Spleen (tissue), 7 donors: ENCODE data around the gene RAB11FIP4.

Source experiments
- POLR2A ChIP-seq, 3 donors: fragments of 450-650 bp; IDR thresholded peaks; one replicate each; pipeline ENCODE4 v1.5.1; 2017; ENCODE audit warnings: antibody characterized with exemption in 3 of 3, mild to moderate bottlenecking in 1 of 3
- POLR2AphosphoS5 ChIP-seq, 3 donors: sonication (generic); formaldehyde crosslinking; IDR thresholded peaks; one replicate each; pipeline ENCODE4 v1.5.1; 2017; ENCODE audit warnings: antibody characterized with exemption in 3 of 3
- TF ChIP-seq, protein P1 (sequence below), 11 experiments: fragments of 200-600 bp in 7 of 11; fragments of 450-650 bp in 4 of 11; sonication (generic) in 4 of 11; IDR thresholded peaks in 8 of 11; conservative IDR thresholded peaks in 3 of 11; 1 replicate in 7 of 11; 2 replicates in 4 of 11; pipeline versions ENCODE4 v1.4.0 to v1.8.0; 2016 to 2021; ENCODE audit warnings: antibody characterized with exemption in 11 of 11, inconsistent platforms in 4 of 11, mild to moderate bottlenecking in 1 of 11
- donor health status: DM: no; HTN: no; CAD: no; lungs with moderate emphysema.
- donor health status: DM: no; HTN: no; CAD: no.
- donor health status: DM: no; HTN: no; CAD: no.

DNA sequence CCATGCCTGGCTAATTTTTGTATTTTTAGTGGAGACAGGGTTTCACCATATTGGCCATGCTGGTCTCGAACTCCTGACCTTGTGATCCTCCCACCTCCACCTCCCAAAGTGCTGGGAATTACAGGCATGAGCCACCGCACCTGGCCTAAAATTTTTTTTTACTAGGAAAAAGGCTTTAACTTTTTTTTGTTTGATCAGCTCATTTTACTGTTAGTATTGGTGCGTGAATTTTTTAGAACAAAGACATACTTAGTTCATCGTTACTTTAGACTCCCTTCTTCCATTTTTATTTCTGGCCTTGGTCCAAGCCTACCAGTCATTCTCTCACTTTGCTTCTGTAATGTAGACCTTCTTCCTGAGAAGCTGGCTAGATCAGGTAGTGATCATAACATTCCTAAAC lies 25.4 kb upstream of the RAB11FIP4 start:
- TF ChIP-seq, protein P1, sequence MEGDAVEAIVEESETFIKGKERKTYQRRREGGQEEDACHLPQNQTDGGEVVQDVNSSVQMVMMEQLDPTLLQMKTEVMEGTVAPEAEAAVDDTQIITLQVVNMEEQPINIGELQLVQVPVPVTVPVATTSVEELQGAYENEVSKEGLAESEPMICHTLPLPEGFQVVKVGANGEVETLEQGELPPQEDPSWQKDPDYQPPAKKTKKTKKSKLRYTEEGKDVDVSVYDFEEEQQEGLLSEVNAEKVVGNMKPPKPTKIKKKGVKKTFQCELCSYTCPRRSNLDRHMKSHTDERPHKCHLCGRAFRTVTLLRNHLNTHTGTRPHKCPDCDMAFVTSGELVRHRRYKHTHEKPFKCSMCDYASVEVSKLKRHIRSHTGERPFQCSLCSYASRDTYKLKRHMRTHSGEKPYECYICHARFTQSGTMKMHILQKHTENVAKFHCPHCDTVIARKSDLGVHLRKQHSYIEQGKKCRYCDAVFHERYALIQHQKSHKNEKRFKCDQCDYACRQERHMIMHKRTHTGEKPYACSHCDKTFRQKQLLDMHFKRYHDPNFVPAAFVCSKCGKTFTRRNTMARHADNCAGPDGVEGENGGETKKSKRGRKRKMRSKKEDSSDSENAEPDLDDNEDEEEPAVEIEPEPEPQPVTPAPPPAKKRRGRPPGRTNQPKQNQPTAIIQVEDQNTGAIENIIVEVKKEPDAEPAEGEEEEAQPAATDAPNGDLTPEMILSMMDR (IDR thresholded peaks at IDR 0.05 in 8 of 11, conservative IDR thresholded peaks at IDR 0.05 in 3 of 11), result no peak
- TF ChIP-seq POLR2A (IDR thresholded peaks at IDR 0.05), result no peak
- no peak for TF ChIP-seq POLR2AphosphoS5 (IDR thresholded peaks at IDR 0.05)
